NAMALWA (cell line): Measurements from ENCODE around the gene STAC3.

Source experiments
- DNase-seq: peaks from one replicate; pipeline ENCODE4 v3.0.0-alpha.2; 2015; ENCODE audit warnings: low spot score

The STAC3 gene

DNA sequence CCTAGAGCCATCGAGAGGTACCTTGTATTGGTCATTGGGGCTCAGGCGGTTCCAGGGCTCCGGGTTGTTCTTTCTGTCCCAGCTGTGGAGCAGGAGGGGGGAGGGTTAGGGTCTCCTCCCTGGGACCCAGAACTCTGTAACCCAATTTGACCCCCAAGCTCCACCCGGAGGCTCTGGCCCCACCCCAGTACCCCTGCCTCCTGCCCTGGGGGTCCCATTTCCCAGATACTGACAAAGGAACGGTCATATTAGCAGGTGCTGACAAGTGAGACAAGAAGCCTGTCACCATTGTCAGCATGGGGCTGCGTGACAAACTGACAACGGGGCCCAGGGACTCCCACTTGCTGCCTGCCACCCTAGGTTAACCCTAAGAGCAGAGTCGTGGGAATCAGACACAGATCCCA, 15.3 kb downstream of the STAC3 start:
- peak; percentile 34 for DNase-seq

DNA sequence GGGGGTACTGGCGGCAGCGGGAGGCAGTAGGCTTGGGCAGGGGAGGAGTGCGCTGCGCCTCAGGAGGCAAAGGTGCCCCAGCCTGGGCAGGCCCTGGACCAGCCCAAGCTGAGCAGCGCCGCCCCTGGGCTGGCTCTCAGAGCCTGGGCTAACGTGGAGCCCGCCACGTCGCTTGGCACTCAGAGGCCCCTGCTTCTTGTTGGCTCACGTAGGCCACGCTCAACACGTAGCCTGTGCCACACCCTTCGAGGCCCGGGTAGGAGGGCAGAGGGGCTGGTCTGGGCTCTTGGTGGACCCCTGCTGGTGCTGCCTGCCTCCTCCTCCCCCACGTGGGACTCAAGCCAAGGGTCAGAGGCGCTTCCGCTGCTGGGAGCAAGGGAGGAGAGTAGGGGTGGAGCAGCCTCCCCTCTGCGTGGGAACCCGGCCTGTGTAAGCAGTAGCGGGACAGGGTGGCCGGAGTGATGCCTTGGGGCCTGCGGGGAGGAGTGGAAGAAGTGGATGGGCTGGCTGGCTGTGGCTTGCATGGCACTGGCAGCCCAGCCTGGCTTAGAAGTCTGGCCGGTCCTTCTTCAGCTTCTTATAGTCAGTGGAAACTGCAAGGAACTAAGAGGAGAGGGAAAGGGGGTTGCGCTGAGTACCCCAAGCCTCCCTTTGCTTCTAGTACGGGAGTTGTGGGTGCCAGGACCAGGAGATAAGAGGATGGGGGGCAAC, 15.8 kb downstream of the STAC3 start:
- DNase-seq = peak; percentile 68

DNA sequence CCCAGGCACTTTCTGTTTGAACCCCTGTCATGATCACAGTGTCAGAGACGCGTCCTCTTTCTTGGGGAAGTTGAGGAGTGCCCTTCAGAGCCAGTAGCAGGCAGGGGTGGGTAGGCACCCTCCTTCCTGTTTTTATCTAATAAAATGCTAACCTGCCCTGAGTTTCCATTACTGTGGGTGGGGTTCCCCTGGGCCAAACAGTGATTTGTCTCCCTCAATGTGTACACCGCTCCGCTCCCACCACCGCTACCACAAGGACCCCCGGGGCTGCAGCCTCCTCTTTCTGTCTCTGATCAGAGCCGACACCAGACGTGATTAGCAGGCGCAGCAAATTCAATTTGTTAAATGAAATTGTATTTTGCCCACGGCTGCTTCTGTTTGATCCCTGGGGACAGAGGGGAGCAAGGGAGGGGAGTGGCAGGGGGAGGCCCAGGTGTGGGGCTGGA, 16.4 kb downstream of the STAC3 start:
- peak; percentile 58 for DNase-seq

DNA sequence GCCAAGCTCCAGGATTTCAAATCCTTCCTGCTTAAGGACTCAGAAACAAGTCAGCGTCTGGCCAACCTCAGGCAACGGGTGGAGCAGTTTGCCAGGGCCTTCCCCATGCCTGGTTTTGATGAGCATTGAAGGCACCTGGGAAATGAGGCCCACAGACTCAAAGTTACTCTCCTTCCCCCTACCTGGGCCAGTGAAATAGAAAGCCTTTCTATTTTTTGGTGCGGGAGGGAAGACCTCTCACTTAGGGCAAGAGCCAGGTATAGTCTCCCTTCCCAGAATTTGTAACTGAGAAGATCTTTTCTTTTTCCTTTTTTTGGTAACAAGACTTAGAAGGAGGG, 16.8 kb downstream of the STAC3 start:
- no peak for DNase-seq

DNA sequence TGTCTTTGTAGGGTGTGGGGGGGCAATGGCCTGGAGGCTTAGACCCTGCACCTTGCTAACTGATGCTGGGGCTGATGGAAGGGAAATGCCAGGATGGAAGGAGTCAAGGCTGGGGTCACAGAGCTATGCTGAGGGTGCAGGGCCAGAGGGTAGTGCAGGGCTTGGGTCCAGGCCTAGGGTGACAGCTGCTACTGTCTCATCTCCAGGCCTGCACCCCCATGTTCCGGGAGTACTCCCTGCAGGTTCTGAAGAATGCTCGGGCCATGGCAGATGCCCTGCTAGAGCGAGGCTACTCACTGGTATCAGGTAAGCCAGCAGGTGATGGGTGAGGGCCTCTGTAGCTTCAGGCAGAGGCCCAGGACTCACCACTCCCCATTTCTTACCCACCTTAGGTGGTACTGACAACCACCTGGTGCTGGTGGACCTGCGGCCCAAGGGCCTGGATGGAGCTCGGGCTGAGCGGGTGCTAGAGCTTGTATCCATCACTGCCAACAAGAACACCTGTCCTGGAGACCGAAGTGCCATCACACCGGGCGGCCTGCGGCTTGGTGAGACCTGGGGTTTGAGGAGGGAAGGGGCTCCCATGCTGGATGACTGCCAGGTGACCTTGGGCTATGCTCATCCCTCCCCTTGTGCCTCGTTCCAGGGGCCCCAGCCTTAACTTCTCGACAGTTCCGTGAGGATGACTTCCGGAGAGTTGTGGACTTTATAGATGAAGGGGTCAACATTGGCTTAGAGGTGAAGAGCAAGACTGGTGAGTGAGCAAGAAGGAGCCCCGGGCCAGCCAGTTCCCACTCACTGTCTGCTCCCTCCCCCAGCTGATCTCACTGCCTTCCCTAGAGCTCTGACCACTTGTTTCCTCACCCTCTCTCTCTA, 17.4 kb downstream of the STAC3 start:
- DNase-seq = no peak

DNA sequence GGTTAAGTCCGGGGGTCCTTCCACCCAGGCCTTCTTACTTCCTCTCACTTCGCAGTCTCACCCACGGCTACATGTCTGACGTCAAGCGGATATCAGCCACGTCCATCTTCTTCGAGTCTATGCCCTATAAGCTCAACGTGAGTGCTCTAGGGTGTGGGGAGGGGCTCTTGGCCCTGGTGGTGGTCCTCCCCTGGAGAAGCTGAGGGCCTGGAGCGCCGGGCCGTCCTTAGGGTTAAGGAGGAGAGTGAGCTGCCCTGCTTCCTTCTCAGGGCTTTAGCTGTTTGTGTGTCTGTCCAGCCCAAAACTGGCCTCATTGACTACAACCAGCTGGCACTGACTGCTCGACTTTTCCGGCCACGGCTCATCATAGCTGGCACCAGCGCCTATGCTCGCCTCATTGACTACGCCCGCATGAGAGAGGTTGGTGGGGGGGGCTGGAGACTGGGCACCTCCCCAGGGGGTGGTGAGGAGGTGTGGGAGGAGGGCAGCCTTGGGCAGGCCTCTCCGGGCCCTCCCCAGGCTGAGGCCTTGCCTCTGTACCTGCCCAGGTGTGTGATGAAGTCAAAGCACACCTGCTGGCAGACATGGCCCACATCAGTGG, 18.7 kb downstream of the STAC3 start:
- DNase-seq = no peak

DNA sequence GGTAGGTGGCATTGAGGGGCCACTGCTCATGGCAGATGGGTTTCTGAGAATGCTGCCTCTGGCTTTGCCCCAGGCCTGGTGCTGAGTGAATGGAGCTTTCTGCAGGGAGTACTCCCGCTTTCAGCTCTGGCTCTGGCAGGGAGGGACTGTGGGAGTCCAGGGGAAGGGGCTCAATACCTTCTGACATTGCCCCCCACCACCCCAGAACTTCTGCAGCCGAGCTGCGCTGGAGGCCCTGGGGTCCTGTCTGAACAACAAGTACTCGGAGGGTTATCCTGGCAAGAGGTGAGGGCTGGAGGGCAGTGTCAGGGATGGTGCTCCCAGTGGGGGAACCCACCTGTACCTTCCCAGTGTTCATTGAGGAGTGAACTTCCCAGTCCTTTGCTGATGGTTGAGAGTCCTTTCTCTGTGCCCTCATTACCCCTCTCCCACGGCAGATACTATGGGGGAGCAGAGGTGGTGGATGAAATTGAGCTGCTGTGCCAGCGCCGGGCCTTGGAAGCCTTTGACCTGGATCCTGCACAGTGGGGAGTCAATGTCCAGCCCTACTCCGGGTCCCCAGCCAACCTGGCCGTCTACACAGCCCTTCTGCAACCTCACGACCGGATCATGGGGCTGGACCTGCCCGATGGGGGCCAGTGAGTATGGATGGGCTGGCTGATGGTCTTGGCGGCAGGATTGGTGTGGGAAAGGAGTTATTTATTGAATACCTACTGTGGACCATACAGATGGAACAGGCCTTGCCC, 19.5 kb downstream of the STAC3 start:
- DNase-seq = no peak

DNA sequence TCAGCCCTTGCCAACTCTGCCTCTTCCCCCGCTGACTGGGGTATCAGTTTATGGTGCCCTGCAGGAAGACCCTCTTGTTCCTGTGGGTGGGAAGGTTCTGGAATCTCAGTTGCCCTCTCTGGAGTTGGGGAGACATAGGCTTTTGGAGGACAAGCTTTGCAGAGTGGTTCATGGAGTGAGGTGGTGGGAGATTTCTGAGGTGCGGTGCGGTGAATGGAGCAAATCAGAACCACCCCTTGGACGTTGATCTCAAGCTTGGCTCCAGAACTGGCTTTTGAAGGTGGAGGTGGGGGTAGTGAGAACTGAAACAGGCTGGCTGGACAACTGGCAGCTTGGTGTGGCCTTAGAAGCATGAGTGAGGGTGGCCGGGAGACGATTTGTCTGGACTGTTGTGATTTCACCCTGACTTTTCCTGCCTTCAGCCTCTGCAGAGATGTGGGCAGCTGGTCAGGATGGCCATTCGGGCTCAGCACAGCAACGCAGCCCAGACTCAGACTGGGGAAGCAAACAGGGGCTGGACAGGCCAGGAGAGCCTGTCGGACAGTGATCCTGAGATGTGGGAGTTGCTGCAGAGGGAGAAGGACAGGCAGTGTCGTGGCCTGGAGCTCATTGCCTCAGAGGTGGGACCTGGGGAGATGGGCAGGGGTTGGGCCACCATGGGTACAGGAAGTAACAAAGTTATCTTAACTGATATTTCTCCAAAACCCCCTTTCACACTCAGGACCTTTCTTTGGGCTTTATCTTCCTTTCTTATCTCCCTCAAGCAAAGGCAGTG, 20.4 kb downstream of the STAC3 start:
- no peak for DNase-seq

DNA sequence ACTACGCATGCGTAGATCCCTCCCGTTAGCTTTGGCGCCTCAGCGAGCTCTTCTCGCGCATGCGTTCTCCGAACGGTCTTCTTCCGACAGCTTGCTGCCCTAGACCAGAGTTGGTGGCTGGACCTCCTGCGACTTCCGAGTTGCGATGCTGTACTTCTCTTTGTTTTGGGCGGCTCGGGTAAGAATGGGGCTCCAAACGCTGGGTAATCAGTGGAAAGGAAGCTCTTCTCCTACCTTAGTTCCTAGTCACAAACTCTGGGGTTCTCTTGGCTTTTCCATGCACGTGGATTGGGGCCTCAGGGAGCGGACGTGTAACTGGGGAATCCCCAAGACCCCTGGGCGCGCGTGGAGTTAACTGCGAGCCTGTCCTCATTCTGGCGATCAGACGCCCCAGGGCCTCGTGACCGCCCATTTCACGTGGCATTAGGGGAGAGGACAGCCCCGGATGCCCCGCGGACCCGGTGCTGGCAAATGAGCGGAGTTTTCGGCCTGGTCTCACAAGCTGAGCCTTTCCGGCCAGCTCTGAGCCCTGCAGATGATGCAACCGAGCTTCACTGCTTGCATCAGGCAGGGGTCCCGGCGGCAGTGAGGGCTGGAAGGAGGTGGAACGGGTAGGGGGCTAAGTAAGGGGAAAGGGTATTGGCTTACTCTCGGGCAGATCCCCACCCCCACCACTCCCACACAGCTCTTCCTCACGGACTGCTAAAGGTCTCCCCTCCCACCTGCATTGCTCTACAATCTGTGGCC, 21.2 kb downstream of the STAC3 start, which contains the start of gene SHMT2:
Gene SHMT2 (plus strand): TSS at position 78 of the 747 bp plus-strand sequence. CDS start 68 bp downstream, at position 146.
- DNase-seq = peak; percentile 97

DNA sequence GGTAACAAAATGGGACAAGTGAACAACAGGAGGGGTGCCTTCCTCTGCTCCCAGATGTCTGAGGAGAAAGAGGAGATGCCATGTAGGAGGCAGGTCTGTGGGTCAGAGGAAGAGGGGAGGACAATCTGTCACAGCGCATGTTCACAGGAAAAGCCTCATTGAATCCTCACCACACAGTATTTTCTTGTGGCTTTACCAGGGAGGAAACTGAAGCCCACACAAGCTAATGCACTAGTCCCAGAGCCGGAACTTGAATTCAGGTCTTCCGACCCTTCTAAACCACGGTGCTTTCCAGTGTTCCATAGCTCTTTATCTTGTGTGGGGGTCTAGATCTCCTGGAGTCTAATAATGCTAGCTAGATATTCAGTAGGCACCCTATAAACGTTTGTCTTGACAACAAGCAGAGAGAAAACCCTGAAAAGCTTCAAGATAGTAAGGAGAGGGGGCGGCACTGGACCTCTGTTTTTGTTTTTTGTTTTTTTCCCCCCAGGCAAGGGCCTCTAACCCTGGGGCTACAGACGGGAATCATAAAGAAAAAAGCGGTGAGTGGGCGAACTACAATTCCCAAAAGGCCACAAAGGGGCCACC, 21.8 kb downstream of the STAC3 start:
- no peak for DNase-seq

DNA sequence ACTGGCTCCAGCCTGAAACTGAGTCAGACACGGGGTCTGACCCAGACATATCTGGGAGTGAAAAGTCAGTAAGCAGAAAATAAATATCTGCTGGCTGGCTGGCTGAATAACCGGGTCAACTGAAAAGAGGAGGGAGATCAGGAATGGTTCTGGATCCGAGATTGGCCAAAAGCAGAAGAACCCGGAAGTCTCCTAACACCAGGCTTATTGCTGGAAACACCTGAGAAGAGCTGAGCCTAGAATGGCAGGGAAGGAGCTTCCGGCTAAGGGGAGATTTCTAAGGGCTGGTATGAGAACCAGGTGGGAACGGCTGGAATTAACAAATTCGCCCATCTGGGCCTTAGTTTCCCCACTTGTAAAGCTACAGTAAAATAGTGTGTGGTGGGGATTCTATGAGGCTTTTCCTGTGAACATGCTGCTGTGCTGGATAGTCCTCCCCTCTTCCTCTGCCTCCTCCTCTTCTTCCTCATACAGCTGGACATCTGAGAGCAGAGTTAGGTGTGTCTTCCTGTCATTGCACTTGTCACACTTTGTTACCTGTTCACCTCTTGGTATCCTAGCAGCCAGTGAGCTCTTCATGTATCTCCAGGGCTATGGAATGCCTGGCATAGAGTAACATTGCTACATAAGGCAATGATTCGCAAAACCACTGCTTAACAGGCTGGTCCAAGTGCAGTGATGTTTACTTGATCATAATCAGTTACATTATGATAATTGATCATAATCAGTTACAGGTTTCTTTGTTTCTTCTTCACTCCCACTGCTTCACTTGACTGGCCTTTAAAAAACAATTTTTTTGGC, 23.5 kb downstream of the STAC3 start:
- DNase-seq = peak; percentile 39

DNA sequence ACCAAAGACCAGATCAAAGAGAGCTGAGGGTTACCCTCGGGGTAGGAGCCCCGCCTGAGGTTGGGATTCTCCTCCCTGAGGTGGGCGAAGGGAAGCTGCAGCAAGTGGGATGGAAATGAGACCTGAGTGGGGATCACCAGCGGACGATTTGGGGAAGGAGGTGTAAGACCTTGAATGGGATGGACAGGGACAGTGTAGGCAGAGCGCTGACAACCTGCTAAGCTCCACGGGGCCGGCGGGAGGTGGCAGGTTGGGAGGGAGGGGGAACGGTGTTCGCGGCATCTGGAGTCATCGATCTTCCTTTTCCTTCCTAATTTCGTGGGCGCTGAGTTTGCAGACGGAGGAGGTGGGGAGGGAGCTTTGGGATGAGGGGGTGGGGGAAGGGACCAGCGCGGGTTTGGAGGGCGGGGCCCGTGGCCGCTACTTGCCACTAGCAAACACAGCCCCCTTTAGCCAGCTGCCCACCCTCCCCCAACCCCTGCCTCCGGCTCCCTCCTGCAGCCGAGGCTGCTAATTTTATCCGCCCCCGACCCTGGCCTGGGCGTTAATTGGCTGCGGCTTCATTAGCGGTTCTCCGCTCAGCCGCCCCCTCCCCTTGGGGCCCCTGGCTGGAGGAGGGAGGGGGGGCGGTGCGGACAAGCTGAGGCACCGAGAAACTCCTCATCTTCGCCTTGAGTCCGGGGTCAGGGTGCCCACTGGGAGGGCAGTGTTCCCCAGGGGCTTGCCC, 24.2 kb downstream of the STAC3 start:
- DNase-seq = peak; percentile 73

DNA sequence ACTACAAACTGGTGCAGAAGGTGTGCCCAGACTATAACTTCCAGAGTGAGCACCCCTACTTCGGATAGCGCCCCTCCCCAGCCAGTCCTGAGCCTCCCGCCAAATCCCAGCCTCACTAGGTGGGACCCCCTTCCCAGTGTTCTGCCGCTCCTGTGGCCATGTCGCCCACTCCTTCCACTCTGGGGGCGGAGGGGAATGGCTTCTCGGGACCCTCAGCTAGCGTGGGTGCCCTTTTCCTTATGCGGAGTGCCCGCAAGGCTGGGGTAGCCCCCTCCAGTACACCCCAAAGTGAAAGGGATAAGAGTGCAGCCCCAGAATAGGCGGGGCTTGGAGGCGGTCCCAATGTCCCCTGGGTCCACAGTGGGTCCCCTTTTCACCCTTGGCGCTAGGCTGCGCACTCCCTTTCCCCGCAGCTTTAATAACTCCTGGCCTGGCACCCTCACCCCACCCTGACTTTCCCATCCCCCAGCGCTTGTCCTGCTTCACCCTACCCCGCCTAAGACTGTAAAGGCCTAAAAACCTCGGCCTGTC, 25.2 kb downstream of the STAC3 start:
- peak; percentile 55 for DNase-seq

DNA sequence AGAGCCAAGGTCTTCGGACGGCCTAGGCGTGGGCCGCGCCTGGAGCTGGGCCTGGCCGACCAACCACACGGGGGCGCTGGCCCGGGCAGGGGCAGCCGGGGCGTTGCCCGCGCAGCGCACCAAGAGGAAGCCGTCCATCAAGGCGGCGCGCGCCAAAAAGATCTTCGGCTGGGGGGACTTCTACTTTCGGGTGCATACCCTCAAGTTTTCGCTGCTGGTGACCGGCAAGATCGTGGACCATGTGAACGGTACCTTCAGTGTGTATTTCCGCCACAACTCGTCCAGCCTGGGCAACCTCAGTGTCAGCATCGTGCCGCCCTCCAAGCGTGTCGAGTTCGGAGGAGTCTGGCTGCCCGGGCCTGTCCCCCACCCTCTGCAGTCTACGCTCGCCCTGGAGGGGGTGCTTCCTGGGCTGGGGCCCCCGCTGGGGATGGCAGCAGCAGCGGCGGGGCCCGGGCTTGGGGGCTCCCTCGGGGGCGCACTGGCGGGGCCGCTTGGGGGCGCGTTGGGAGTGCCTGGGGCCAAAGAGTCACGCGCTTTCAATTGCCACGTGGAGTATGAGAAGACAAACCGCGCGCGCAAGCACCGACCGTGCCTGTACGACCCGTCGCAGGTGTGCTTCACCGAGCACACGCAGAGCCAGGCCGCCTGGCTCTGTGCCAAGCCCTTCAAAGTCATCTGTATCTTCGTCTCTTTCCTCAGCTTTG, 25.9 kb downstream of the STAC3 start:
- DNase-seq = peak; percentile 98

DNA sequence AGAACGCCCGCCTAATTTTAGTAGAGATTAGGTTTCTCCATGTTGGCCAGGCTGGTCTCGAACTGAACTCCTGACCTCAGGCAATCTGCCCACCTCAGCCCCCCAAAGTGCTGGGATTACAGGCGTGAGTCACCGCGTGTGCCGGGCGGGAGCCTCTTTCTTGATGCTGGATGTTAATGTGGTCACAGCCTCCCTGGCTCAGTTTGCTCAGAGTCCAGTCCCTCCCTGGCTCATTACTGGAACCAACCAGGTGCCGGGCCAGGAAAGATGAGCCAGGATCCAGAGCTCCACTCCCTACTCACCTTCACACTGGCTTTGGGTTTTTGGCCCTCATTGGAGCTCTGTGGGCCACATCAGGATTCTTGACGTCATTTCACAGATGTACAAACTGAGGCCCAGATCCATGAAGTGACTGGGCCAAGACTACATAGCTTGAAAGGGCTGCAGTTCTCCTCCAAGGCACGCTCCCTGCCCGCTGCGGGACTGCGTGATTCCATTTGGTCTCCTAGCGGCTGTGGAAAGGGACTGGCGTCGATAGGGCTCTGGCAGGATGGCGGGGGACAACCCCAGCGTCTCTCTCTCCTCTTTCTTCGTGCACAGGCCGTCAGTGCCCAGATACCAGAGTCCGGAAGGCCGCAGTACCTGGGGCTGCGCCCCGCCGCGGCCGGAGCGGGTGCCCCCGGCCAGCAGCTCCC, 26.6 kb downstream of the STAC3 start:
- no peak for DNase-seq

DNA sequence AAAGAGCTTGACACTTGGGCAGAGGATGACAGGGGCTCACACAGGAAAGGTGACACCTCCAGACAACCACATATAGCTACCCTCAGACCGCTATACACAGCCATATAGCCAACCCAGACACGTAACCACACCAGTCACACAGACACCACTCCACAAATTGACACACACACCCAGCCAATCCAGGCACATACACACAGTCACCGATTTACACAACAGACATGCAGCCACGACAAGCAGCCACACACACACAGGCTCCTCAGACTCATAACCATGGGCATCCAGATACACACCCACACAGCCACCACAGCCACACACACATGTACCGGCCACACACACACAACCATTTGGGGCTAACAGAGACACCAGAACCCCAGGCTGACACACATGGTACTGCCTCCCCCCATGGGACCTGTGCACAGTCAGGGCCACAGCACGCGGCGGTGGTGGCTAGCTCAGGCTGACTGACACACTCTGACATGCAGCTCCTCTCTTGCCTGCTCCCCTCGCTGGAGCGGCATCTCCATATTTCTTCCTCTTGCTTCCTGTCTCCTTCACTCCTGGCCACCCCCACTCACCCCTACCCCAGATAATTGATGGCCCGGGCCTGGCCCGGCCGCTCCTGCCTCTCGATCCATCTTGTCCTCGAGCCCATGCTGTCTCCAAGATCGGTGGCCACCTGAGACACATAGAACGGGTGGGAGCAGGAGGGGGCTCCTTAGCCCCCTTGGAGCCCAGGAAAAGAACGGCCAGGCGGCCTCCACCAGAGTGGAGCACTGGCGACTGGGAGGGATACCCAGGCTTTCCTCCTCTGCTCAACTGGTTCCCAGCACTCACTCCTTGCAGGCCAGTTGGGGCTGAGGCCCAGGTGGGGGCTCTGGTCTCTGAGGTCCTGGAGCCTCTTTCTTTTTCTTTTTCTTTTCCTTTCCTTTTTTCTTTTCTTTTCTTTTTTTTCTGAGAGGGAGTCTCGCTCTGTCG, 27.5 kb downstream of the STAC3 start:
- peak; percentile 41 for DNase-seq
